Fibroblast of the aortic adventitia (primary cell): ENCODE data around the gene GPR89B. TPM values are rescaled to one million over a fixed set of nuclear protein-coding genes. Genes with fewer than 3 reads are reported as not detected.

Experiments used
- DNase-seq: peaks from one replicate; pipeline ENCODE4 v3.0.0-alpha.2; 2010; ENCODE audit warnings: low read depth
- H3K4me3 ChIP-seq: 2 replicates; pipeline ENCODE4 v1.5.1; 2011; ENCODE audit warnings: low read depth, mild to moderate bottlenecking, control low read depth, low read length, moderate library complexity
- total RNA-seq: library from RNA; depleted of rRNA; stranded (reverse); fragments of >200 nt; gene quantifications from 2 replicates; pipeline ENCODE4 v1.2.3, GENCODE V29; 2012; ENCODE audit warnings: low replicate concordance
- TF ChIP-seq, protein P1 (sequence below): IDR thresholded peaks from 2 replicates; pipeline ENCODE4 v1.5.1; 2011; ENCODE audit warnings: mild to moderate bottlenecking, low read length, control low read depth, inconsistent platforms; ENCODE audit not compliant: insufficient read depth

Gene GPR89B
- total RNA-seq, 1 donor = 14.5 TPM

DNA sequence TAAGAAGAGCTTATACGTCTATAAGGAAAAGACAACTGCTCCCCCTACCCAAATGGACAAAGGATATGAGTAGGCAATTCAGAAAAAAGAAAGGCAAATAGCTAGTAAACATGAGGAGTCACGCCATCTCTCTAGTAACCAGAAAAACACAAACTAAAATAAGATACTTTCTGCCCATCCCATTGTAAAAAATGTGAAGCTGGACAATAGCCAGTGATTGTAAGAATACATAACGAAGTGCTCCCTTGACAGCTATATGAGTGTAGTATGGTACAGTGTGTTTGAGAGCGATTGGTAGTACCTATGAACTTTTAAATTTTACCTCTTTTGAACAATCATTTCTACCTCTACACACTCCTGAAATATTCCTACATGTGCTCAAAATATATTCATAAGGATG, 33.1 kb upstream of the GPR89B start:
- no peak for DNase-seq
- H3K4me3 ChIP-seq = no peak overlapping the region
- TF ChIP-seq, protein P1, sequence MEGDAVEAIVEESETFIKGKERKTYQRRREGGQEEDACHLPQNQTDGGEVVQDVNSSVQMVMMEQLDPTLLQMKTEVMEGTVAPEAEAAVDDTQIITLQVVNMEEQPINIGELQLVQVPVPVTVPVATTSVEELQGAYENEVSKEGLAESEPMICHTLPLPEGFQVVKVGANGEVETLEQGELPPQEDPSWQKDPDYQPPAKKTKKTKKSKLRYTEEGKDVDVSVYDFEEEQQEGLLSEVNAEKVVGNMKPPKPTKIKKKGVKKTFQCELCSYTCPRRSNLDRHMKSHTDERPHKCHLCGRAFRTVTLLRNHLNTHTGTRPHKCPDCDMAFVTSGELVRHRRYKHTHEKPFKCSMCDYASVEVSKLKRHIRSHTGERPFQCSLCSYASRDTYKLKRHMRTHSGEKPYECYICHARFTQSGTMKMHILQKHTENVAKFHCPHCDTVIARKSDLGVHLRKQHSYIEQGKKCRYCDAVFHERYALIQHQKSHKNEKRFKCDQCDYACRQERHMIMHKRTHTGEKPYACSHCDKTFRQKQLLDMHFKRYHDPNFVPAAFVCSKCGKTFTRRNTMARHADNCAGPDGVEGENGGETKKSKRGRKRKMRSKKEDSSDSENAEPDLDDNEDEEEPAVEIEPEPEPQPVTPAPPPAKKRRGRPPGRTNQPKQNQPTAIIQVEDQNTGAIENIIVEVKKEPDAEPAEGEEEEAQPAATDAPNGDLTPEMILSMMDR = no peak

DNA sequence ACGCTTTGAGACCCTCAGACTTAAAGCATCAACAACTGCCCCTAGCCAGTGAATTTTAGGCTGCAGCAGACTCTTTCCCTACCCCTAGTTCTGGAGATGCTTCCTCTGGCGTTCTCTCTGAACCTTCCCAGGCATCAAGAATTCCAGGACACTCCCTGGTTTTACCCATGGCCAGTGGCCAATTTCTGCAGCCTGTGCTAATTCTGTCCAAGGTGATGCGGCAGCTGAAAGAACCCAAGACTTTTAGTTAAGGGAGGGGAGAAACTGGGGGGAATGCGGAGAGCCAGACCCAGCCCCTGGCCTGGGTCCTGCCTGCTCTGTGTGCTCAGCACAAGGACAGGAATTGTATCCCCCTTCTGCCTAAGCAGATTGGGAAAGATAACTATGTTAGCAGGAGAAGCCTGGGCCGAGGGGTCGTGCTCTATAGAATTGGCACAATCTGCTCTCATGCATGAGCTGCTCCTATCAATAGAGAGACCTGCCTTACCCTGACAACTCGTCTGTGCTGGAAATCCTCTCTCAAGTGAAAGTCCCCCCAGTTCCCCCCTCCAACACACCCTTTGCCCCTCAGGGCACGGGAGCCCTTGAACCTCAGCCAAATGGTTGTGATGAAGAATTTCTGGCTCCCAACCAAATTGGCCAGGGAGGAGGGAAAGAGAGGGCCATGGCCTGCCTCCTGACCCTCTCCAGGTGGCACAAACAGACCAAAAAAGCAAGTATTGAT, 31.0 kb upstream of the GPR89B start:
- H3K4me3 ChIP-seq = no peak overlapping the region
- no peak for DNase-seq
- TF ChIP-seq, protein P1 = no peak

DNA sequence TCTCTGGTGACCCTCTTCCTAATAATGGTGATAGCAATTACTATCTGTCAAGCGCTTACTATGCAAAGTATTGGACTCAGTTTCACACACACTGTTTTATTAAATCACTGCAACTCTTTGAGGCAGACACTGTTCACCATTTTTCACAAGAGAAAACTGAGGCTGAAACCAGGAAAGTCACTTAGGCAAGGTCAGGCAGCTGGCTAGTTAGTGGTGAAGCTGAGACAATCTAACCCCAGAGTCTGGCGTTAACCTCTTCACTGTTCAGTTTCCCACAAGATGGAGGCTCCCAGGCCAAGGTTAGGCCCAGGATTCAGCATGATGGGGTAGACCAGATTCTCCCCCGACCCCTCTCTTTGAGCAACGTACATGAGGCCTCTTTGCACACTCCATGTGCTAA, 30.4 kb upstream of the GPR89B start:
- no peak for DNase-seq
- TF ChIP-seq, protein P1 = no peak
- no peak overlapping the region for H3K4me3 ChIP-seq

DNA sequence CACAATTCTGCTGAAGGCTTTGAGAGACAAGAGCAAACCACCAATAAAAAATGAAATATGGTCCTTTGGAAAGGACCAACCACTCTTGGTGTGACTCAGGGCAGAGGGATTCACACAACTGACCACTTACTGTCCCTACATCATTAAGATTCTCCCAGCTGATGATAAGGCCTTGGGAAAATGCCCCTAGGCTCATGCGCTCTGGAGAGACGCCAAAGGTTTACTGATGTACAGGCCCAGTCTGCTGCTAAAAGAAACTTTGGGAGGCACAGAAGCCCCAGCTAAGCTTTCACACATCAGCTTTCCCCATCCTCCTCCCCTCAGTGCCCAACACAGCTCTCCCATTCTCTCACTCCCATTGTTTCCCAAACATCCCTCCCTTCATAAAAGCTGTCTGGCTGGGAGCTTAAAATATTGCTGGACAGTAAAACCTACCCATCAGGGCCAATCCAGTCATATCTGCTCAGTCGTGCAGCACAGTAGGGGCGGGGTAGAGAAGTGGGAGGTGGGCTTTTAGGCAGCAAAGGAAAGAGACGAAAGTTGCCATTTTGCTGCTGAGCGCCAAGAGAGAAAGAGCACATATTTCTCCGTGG, 25.9 kb upstream of the GPR89B start, which contains the start of gene GJA8:
Gene GJA8 (plus strand): TSS at position 543 of the 593 bp plus-strand sequence. CDS start 5,161 bp downstream, outside the sequence.
- DNase-seq = no peak
- H3K4me3 ChIP-seq = no peak within 1 kb of the TSS
- TF ChIP-seq, protein P1 = no peak

DNA sequence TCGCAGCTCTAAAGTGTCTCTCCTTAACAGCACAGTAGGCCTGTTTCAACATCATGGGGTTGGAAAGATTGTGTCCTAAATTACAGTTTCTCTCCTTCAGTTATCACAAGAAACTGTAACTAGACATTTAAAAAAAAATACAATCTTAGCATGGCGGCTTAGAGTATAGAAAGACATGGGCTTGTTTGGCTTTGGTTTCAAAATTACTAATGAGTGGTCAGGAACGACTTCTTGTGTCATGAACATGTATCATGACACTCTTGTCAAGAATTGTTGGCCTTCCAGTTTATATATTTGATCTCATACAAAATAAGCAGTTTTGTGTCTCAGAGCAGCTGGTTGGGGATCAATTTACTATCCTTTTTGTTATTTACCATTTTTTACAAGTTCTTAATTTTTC, 23.5 kb upstream of the GPR89B start:
- H3K4me3 ChIP-seq = no peak overlapping the region
- TF ChIP-seq, protein P1 = no peak
- no peak for DNase-seq

DNA sequence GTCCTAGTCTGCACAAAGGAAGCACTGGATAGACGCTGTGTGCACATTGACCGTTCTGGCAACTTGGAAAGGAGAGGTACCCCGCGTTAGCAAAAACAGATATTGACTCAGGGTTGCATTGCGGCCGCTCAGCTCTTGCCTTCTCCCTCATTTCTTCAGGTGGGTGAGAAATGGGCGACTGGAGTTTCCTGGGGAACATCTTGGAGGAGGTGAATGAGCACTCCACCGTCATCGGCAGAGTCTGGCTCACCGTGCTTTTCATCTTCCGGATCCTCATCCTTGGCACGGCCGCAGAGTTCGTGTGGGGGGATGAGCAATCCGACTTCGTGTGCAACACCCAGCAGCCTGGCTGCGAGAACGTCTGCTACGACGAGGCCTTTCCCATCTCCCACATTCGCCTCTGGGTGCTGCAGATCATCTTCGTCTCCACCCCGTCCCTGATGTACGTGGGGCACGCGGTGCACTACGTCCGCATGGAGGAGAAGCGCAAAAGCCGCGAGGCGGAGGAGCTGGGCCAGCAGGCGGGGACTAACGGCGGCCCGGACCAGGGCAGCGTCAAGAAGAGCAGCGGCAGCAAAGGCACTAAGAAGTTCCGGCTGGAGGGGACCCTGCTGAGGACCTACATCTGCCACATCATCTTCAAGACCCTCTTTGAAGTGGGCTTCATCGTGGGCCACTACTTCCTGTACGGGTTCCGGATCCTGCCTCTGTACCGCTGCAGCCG, 20.3 kb upstream of the GPR89B start:
- no peak overlapping the region for H3K4me3 ChIP-seq
- TF ChIP-seq, protein P1 = no peak

More for the DNA sequence above, 20.3 kb upstream of the GPR89B start:
- DNase-seq = no peak
